Hematopoietic multipotent progenitor cell (in vitro differentiated cells): ENCODE data around the gene DEAF1. TPM values are rescaled to one million over a fixed set of nuclear protein-coding genes. Genes with fewer than 3 reads are reported as not detected.

ENCODE experiments used
- DNase-seq, 3 donors: peaks; one replicate each; pipeline ENCODE4 v3.0.0-alpha.2; 2011 to 2015; ENCODE audit warnings: low read depth in 2 of 3, low spot score in 2 of 3
- total RNA-seq: library from RNA; depleted of rRNA; stranded (reverse); fragments of >200 nt; gene quantifications from one replicate; pipeline ENCODE4 v1.2.3, GENCODE V29; 2012

The DEAF1 gene
- total RNA-seq, 1 donor: 80.8 TPM

DNA sequence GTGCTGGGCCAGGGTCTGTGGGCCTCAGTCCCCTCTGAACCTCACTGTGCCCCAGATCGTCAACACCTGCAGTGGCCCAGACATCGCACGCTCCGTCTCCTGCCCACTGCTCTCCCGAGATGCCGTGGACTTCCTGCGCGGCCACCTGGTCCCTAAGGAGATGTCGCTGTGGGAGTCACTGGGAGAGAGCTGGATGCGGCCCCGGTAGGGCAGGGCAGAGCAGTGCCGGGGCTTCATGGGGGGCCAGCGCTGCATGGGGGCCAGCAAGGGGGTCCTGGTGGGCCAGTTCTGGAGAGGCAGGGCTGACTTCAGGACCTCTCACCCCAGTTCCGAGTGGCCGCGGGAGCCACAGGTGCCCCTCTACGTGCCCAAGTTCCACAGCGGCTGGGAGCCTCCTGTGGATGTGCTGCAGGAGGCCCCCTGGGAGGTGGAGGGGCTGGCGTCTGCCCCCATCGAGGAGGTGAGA lies 27.4 kb upstream of the DEAF1 start:
- no peak for DNase-seq

DNA sequence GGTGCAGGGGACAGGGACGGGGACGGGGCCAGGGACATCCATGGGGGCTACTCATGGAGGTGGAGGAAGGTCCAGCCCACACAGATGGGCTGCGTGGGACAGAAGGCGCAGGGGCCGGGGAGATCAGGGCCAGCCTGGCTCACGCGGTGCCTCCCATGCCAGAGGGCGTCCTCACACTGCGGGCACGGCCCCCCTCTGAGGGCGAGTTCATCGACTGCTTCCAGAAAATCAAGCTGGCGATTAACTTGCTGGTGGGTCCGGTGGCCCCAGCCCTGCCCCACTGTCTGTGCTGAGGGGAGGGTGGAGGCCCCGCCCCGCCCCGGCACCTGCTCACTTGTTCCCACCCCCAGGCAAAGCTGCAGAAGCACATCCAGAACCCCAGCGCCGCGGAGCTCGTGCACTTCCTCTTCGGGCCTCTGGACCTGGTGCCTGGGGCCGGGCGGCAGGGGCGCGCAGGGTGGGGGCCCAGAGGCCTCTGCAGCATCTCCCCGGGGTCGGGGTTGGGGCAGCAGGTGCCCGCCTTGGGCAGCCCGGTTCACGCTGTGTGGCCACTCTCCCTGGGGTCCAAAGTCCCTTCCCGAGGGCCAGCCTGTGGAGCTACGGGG lies 26.8 kb upstream of the DEAF1 start:
- DNase-seq: peak in 2 of 3 donors; percentile 64 to 74

DNA sequence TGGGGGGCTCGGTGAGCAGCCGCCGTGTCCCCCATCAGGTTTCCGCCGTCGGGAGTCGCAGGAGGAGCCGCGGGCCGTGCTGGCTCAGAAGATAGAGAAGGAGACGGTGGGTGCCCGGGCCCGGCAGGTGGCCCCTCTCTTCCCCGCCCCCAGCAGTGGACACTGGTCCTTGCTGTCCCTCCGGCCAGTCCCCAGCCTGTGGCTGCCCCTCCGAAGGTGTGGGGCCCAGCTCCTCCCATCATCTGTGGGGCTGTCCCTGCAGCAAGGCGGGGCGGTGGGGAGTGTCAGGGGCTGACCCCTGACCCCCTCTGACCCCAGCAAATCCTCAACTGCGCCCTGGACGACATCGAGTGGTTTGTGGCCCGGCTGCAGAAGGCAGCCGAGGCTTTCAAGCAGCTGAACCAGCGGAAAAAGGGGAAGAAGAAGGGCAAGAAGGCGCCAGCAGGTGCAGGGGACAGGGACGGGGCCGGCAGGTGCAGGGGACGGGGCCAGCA lies 26.3 kb upstream of the DEAF1 start:
- DNase-seq: no peak

DNA sequence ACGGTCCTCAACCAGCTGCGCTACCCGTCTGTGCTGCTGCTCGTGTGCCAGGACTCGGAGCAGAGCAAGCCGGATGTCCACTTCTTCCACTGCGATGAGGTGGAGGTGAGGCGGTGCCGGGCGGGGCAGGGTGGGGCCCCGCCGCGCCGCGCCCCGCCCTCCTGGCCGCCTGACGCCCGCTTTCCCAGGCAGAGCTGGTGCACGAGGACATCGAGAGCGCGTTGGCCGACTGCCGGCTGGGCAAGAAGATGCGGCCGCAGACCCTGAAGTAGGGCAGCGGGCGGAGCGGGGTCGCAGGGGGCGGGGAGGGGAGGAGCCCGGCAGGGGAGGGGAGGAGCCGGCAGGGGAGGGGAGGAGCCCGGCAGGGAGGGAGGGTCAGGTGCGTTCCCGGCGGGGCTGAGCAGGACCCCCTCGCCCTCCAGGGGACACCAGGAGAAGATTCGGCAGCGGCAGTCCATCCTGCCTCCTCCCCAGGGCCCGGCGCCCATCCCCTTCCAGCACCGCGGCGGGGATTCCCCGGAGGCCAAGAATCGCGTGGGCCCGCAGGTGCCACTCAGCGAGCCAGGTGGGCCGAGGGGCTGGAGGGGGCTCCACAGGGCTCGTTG lies 25.7 kb upstream of the DEAF1 start:
- no peak for DNase-seq

DNA sequence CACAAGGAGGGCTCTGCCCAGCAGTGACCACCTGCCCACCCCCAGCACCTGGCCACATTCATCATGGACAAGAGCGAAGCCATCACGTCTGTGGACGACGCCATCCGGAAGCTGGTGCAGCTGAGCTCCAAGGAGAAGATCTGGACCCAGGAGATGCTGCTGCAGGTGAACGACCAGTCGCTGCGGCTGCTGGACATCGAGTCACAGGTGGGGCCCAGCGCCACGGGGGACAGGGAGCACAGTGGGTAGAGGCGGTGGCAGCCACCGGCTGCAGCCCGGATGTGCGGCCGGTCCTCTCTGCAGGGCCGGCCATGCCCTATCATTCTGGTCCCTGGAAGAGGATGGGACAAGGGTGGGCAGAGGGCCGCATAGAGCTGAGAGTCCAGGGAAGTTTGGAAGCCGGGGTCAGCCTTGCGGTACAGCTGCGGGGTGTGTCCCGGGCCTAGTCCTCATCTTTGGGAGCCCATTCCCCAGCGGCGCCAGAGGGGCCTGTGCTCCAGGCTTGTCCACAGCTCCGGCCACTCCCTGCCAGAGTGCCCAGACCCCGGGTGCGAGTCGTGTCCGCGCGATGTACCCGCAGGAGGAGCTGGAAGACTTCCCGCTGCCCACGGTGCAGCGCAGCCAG lies 25.1 kb upstream of the DEAF1 start:
- no peak for DNase-seq

DNA sequence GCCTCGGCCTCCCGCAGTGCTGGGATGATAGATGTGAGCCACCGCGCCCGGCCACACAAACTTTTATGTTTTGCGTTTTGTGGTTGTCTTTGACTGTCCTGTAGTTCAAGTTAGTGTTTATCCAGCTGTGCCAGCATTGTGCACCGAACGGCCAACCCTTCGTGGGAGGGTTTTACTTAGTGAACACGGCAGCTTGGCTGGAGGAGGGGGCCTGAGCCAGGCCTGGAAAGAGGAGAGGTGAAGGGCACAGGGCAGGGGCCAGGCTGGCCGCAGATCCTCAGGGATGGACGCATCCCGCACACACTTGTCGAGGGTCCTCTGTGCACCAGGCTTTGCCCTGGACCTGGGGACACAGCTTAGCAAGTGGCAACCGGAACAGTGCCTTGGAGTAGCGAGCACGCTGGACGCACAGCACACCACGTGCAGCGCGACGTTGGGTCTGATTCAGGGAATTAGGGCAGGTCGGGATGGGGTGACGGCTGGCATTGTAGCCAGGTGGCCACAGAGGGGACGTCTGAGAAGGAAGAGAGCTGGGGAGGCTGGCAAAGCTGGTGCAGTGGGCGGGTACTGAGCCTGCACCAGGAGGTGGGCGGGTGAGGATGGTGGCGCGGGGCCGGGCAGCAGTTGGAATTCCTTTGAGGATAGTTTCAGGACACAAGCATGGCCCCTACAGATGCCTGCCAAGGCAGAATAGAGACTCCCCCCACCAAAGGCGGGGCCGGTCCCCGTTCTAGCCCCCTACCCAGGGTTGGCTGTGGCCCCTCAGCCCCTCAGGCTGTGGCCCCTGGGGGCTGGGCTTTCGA lies 24.4 kb upstream of the DEAF1 start:
- no peak for DNase-seq

DNA sequence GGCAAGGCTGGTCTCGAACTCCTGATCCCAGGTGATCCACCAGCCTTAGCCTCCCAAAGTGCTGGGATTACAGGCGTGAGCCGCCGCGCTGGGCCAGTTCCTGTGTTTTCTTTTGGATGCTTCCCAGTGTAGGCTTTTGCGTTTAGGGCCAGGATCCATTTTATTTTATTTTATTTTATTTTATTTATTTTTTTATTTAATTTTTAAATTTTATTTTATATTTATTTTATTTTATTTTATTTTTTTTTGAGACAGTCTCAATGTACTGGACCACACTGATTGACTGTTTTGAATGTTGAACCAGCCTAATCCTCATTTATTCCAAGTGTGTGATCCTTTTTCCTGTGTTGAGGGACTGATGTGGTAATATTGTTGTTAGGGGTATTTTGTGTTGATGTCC lies 19.4 kb upstream of the DEAF1 start:
- no peak for DNase-seq

DNA sequence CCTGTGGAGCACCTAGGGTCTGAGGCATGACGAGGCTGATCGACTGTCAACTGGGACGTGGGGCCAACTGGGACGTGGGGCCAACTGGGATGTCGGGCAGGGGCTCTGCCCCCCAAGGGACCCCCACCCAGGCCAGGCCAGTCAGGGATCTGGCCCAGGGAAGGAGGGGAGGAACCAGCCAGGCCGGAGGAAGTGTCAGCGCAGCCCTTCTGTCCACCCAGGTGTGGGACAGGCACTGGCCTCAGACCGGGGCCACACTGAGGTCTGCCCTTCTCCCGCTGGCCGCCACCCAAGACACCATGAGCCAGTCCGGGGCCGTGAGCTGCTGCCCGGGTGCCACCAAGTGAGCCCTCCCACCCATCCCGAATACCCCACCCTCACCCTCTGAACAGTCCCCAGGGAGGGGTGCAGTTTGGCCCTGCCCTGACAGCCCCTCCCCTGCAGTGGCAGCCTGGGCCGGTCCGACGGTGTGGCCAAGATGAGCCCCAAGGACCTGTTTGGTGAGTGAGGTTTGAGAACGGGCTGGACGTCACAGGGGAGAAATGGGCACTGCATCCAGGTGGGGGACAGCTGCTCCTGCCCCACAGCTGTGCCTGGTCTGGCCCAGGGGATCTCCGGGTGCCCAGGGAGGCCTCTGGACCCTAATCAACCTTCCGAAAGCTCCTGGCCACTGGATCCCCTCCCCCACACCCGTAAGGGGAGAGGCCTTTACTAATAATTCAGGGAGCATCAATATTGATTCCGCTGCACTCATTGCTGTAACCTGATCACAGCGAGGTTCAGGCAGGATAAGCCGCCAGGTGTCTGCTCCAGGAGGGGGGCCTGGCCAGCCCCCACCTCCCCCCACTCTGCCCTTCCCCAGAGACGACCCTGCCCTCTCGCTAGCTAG lies 14.3 kb upstream of the DEAF1 start:
- DNase-seq: no peak

DNA sequence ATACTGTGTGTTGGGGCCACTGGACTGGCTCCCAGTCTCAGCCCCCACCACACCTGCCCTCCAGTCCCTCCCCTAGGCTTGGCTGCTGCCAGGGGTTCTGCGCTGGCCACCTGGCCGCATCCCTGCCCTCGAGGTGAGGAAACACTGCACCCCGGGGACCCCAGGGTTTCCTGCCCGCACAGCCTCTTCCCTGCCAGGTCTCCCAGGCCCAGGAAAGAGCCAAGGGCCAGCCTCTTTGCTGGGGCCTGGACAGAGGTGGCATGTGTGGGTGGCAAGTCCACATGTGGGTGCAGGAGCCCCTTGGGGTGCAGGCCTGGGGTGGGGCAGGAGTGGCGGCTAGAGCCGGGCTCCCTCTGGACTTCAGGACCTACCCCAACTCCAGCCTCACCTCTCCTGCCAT lies 13.5 kb upstream of the DEAF1 start:
- DNase-seq: no peak

DNA sequence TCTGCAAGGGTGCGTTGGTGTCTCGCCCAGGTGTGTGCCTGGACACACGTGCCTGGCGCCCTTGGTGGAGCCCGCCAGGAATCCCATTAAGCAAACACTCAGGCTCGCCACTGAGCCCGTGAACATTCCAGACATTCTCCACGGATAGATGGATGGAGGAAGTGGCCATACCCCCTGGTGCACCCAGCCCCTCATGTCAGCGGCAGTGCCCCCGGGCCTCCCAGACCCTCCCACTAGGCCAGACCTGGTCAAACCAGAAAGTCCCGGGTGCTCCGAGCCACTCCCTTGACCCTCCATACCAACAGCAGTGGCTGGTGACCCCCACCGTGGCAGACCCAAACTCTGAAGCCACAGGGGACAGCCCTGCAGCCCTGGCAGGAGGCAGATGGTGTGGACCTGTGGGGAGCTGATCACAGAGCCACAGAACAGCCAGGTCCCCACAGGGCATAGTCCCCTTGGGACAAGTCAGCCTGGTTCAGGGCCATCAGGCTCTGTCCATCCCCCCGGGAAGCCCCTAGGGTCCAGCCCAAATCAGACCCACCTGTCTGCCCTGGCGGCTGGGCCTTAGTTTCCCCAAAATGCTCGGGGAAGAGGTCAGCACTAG lies 12.9 kb upstream of the DEAF1 start:
- DNase-seq: no peak

DNA sequence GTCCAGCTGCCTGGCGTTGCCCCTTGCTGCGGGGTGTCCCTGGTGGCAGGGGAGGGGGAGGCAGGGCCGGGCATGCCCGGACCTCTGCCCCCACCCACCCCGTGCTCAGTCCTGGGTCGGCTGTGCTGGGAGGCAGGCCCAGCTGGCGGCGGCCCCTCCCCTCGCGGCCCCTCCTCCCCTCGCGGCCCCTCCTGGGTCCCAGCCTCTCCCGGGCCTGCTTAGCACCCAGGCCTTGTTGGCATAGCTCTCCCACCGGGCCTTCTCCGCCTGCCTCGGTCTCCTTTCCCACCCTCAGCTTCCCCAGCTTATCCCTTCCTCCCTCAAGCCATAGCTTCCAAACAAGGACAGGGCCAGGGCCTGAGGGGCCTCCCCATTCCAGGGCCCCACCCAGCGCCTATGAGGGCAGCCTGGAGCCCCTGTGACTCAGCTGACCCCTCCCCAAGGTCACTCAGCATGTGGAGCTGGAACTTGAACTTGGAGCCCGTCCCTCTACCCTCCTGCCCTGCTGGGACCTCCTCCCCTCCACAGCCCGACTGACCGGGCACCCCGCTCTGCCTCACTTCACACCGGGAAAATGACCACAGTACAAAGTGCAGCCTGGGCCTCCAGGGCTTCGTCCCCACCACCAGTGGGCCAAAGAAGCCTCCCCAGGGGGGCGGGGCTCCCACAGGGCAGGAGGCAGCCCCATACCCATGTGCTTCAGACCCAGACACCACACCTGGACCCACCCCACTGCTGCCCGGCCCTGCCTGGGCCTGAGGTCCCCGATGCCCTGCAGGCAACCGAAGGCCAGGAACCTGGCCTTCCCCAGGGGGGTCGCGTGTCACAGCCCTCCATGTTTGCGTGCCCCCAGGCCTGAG lies 12.2 kb upstream of the DEAF1 start:
- no peak for DNase-seq

DNA sequence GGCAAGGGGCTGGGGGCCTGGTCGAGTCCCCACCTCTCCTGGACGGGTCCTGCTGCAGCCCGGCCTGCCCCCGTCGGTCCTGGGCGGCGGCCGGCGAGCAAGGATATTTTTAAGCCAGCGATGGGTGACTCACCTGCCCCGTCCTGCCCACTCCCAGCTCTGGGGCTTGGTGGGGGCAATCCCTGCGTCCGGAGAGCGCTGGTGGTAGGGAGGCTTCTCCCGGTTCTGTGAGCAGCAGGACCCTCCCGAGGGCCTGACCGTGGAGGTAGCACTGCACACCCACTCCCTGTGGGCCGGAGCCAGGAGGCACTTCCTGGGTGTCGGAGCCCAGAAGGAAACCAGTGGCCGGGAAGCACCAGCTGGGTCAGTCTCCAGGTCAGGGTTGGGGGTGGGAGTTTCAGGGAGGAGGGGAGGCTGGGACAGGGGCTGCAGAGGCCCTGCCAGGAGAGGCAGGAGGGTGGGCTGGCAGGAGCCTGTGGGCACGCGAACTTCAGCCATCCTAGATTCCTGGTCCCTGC lies 11.5 kb upstream of the DEAF1 start:
- no peak for DNase-seq

DNA sequence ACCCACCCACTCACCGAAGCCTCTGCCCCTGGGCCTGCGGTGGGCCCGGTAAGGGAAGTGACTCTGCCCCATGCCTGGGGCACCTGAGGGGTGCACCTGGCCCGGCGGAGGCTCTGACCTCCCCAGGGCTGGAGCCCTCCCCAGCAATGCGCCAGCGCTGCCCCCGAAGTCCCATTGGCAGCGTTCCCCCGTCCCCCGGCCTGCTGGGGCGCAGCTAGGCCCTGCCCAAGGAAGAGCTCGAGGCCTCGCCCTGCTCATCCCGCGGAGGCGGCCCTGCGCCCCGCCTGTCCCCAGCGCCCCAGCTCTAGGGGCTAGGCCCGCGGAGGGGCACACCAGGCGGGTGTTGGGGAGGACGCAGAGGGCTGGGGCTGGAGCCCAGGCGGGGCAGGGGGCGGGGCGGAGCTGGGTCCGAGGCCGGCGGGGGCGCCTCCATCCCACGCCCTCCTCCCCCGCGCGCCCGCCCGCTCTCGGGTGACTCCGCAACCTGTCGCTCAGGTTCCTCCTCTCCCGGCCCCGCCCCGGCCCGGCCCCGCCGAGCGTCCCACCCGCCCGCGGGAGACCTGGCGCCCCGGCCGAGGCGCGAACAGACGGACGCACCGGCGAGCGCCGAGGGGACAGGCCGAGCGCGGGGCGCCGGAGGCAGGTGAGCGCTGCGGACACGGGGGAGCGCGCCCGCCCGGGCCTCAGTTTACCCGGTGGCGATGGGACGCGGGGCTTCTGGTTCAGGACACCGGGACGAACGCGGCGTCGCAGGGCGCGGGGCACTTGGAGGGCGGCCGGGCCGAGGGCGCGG lies 10.8 kb upstream of the DEAF1 start, which contains the start of gene EPS8L2:
Gene EPS8L2, plus strand, starts transcription at position 586 of the 793 bp plus-strand sequence. CDS start 3,177 bp downstream, outside the sequence.
- DNase-seq: no peak

DNA sequence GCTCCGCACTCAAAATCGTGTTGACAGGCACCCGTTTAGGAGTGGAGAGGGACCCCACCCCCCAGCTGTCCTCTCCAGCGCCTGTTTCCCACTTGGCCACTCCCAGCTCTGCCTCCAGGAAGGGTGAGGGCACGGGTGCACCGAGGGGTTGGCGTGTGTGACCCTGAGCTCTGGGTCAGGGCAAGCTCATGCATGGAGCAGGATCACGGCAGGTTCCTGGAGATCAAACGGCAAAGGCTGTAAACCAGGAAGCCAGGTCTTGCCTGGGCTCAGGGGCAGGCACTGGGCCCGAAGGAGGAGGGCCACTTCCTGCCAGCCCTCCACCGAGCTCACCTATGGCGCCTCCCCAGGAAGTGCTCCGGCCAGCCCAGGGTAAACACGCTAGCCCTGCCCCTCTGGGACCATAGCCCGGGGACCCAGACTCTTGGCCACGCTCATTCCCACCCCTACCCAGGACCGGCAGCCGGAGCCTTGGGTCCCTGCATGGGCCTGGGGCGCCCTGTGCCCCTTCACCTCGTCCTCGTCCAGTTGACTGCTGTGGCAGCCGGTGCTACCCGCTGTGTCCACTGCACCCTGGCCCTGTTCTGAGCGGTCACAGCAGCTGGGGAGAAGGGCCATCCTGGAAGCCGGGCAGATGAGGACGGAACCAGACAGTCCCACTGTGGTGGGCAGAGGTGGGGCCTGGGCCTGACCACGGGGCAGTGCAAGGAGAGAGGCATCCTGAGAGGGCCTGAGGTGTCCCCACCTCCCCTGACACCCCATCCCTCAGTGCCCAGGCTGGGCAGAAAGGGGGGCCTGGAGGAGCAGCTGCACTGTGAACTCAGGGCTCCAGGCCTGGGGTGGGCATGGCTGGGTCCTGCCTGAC lies 10.0 kb upstream of the DEAF1 start:
- no peak for DNase-seq

DNA sequence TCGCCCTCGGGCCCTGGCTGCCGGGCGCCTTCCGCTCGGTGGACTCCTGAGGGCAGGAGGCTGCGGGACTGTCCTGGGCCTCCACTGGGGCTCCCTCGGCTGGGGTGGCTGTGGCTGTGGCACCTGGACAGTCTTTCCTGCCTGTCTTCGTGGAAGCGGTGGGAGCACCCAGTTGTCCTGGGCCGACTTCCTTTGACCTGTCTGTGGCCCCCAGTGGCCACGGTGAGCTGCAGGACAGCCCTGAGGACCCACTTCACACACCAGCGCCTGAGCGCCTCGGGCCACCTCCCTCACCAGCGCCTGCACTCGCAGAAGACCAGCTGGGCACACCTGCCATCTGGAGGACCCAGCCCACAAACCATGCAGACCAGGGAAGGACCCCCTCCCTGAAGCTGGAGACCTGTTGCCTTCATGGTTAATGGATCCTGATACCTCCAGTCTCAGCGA lies 9.2 kb upstream of the DEAF1 start:
- DNase-seq: no peak

DNA sequence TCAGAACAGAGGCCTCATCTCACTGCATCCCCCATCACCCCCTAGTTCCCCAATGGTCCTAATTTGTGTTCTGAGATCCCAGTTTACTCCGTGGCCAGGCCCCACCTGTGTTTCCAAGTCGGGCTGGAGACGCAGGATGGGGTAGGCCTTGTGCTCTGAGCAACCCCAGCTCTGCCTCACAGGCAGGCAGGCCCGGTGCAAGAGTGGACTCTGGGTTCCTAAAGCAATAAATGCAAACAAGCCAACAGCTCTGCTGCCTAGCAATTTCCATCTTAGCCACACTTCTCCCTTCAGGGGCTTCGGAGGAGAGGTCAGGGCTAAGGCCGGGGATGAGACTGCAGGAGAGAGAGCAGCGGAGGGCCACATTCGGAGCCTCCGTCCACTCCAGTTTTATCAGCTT lies 8.5 kb upstream of the DEAF1 start:
- DNase-seq: no peak
